CD4-positive, alpha-beta T cell (primary cell): ENCODE results near the gene RNASE13. TPM values are rescaled to one million over a fixed set of nuclear protein-coding genes. Genes with fewer than 3 reads are reported as not detected.

Experiments
- ATAC-seq: fragments of 200-7000 bp; cut with Tn5 transposase; one replicate; pipeline ENCODE4 v1.10.0; 2022; ENCODE audit warnings: mild to moderate bottlenecking; ENCODE audit not compliant: poor library complexity
- CTCF ChIA-PET: fragments of 350-600 bp; sonication (Branson Sonifier 250); formaldehyde crosslinking; loops from one replicate; lab custom pipeline; 2021; ENCODE audit warnings: antibody characterized with exemption, inconsistent platforms; lab: Charles Lee
- POLR2A ChIA-PET: fragments of 350-600 bp; sonication (Branson Sonifier 250); formaldehyde crosslinking; loops from one replicate; lab custom pipeline; 2021; ENCODE audit warnings: antibody characterized with exemption, inconsistent platforms; lab: Charles Lee
- DNase-seq, 14 experiments: peaks; one replicate each; pipeline ENCODE4 v3.0.0-alpha.2; 2013 to 2020; ENCODE audit warnings: mixed read lengths in 2 of 14
- H3K27ac ChIP-seq, 2 donors: one replicate each; pipeline versions ENCODE4 v1.5.1 to v1.7.0; 2013; ENCODE audit warnings: low read length in 2 of 2, low read depth in 1 of 2, mild to moderate bottlenecking in 1 of 2
- H3K27me3 ChIP-seq, 2 experiments: 1 replicate in 1 of 2; 2 replicates in 1 of 2; pipeline versions ENCODE4 v1.6.1 to v1.7.0; 2013; ENCODE audit warnings: low read length in 2 of 2, control low read depth in 1 of 2, mild to moderate bottlenecking in 1 of 2, moderate library complexity in 1 of 2; ENCODE audit not compliant: insufficient read depth in 2 of 2, control insufficient read depth in 1 of 2
- H3K36me3 ChIP-seq: one replicate; pipeline ENCODE4 v1.6.1; 2013; ENCODE audit warnings: low read length, control low read depth; ENCODE audit not compliant: insufficient read depth
- H3K4me1 ChIP-seq: one replicate; pipeline ENCODE4 v1.6.1; 2013; ENCODE audit warnings: low read length, control low read depth; ENCODE audit not compliant: insufficient read depth
- H3K4me3 ChIP-seq: one replicate; pipeline ENCODE4 v1.5.1; 2013; ENCODE audit warnings: mild to moderate bottlenecking, low read length, moderate library complexity
- H3K9me3 ChIP-seq, 2 experiments: 1 replicate in 1 of 2; 2 replicates in 1 of 2; pipeline versions ENCODE4 v1.6.1 to v1.7.0; 2013; ENCODE audit warnings: low read length in 2 of 2, mild to moderate bottlenecking in 2 of 2, control low read depth in 1 of 2, moderate library complexity in 1 of 2; ENCODE audit not compliant: control insufficient read depth in 1 of 2, insufficient read depth in 1 of 2
- H3K27ac Mint-ChIP-seq: one replicate; pipeline ENCODE4 v1.8.0; 2020; ENCODE audit warnings: mixed read lengths
- H3K27me3 Mint-ChIP-seq: one replicate; pipeline ENCODE4 v1.8.0; 2021; ENCODE audit warnings: mixed read lengths
- H3K36me3 Mint-ChIP-seq: one replicate; pipeline ENCODE4 v1.8.0; 2021; ENCODE audit warnings: low read depth, mixed read lengths
- H3K4me1 Mint-ChIP-seq: one replicate; pipeline ENCODE4 v1.8.0; 2021; ENCODE audit warnings: low read depth, mixed read lengths
- H3K4me3 Mint-ChIP-seq: one replicate; pipeline ENCODE4 v1.8.0; 2020; ENCODE audit warnings: mild to moderate bottlenecking, mixed read lengths
- H3K9me3 Mint-ChIP-seq: one replicate; pipeline ENCODE4 v1.8.0; 2020; ENCODE audit warnings: mixed read lengths
- intact Hi-C, 2 experiments: fragments of 100-400 bp; cut with DNase I in 1 of 2; cut with micrococcal nuclease in 1 of 2; formaldehyde crosslinking; loops; one replicate each; pipeline versions ENCODE4 v1.15.1 to v1.9.0; 2023 to 2025; cut with DNase I, micrococcal nuclease
- total RNA-seq, 174 experiments: library from RNA in 2 of 174; stranded (reverse) in 2 of 174; gene quantifications; one replicate each; pipeline ENCODE4 v1.2.3 and lab custom pipeline; 2021 to 2026
- TF ChIP-seq, protein P1 (sequence below): fragments of 200-600 bp; IDR thresholded peaks from one replicate; pipeline ENCODE4 v1.8.0; 2022; ENCODE audit warnings: antibody characterized with exemption, mild to moderate bottlenecking

Gene RNASE13
- total RNA-seq, 2 experiments from 2014 or later = not detected

DNA sequence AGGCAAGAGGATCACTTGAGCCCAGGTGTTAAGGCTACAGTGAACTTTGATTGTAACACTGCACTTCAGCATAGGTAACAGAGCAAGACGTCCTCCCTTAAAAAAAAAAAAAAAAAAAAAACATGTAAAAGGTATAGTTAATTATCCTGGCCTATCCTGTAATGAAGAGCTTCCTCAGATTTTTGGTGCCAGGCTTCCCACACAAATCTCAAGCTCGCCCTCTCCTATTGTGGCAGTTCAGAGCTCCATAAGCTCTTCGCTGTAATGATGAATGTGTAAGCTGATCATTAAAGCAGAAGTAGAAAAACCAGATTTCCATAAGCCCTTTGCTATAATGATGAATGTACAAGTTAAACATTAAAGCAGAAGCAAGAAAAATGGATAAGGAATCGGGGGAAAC, 37.5 kb downstream of the RNASE13 start:
- peaks cover 64% of the 10 kb centered on the region for H3K36me3 Mint-ChIP-seq
- H3K27ac ChIP-seq = no peak overlapping the region

DNA sequence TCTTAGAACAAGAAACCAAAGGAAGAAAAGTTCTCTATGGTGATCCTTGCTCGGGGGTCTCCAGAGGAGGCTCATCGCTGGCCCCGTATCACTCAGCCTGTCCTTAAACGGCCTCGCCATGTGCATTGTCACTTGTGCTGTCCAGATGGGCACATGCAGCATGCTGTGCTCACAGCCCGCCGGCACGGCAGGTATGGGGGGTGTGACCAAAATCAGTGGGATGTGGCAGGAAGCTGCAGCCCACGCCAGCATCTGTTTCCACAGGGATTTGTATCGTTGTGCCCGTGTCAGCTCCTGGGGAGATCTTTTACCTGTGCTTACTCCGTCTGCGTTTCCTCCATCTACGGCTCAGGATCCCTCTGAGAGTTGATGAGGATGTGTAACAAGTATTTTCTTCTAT, 38.1 kb downstream of the RNASE13 start:
- peaks cover 2% of the 10 kb centered on the region for H3K4me1 ChIP-seq
- Mint-ChIP-seq H3K27me3 (no peaks in the 10 kb centered on the region), H3K36me3 (peaks cover 69% of the 10 kb centered on the region), H3K4me1 (peaks cover 41% of the 10 kb centered on the region), H3K9me3 (no peaks in the 10 kb centered on the region), H3K4me3 (no peak overlapping the region), H3K27ac (no peak overlapping the region)
- no peak for DNase-seq
- H3K4me3 ChIP-seq = no peak overlapping the region
- no peaks in the 10 kb centered on the region for H3K27me3 ChIP-seq
- peaks cover 57% of the 10 kb centered on the region for H3K36me3 ChIP-seq
- intact Hi-C loops = no loop called here
- TF ChIP-seq, protein P1, sequence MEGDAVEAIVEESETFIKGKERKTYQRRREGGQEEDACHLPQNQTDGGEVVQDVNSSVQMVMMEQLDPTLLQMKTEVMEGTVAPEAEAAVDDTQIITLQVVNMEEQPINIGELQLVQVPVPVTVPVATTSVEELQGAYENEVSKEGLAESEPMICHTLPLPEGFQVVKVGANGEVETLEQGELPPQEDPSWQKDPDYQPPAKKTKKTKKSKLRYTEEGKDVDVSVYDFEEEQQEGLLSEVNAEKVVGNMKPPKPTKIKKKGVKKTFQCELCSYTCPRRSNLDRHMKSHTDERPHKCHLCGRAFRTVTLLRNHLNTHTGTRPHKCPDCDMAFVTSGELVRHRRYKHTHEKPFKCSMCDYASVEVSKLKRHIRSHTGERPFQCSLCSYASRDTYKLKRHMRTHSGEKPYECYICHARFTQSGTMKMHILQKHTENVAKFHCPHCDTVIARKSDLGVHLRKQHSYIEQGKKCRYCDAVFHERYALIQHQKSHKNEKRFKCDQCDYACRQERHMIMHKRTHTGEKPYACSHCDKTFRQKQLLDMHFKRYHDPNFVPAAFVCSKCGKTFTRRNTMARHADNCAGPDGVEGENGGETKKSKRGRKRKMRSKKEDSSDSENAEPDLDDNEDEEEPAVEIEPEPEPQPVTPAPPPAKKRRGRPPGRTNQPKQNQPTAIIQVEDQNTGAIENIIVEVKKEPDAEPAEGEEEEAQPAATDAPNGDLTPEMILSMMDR = no peak
- H3K9me3 ChIP-seq = no peaks in the 10 kb centered on the region
- no peak overlapping the region for H3K27ac ChIP-seq
- POLR2A ChIA-PET = interaction anchor here (0.9 kb wide), 1 partner anchor 14 kb away, joined by 4 read pairs; no protein-coding TSS in a partner anchor
- ATAC-seq = no peak
- CTCF ChIA-PET = interaction anchor here (1.0 to 2.9 kb wide), 3 partner anchors 9 to 25 kb away, joined by 3 to 12 read pairs (median 9); no protein-coding TSS in a partner anchor

More for the DNA sequence above, 37.5 kb downstream of the RNASE13 start:
- TF ChIP-seq, protein P1 = no peak
- ATAC-seq = no peak
- no peaks in the 10 kb centered on the region for H3K27me3 Mint-ChIP-seq
- peaks cover 36% of the 10 kb centered on the region for H3K4me1 Mint-ChIP-seq
- intact Hi-C loops = no loop called here
- CTCF ChIA-PET = interaction anchor here (0.9 to 2.7 kb wide), 3 partner anchors 9 to 26 kb away, joined by 3 to 12 read pairs (median 4); no protein-coding TSS in a partner anchor
- Histone ChIP-seq H3K9me3 (no peaks in the 10 kb centered on the region), H3K27me3 (no peaks in the 10 kb centered on the region), H3K4me1 (no peaks in the 10 kb centered on the region), H3K4me3 (no peak overlapping the region), H3K36me3 (peaks cover 53% of the 10 kb centered on the region)
- no peaks in the 10 kb centered on the region for H3K9me3 Mint-ChIP-seq
- H3K4me3 Mint-ChIP-seq = no peak overlapping the region
- POLR2A ChIA-PET = interaction anchor here (0.6 to 0.9 kb wide), 3 partner anchors 13 to 74 kb away, joined by 3 to 4 read pairs (median 3); no protein-coding TSS in a partner anchor
- no peak for DNase-seq
- peak overlapping the region; percentile 8 for H3K27ac Mint-ChIP-seq

- H3K4me1 Mint-ChIP-seq = peaks cover 38% of the 10 kb centered on the region
- intact Hi-C loops = loop anchor here in 1 of 2 experiments (2.0 kb wide), 1 partner anchor 113 kb away; no protein-coding TSS in a partner anchor
- TF ChIP-seq, protein P1 = no peak
- no peaks in the 10 kb centered on the region for H3K27me3 Mint-ChIP-seq
- ATAC-seq (peak; percentile 92), DNase-seq (peak; percentile 72 to 95 (median 80))
- H3K9me3 Mint-ChIP-seq = no peaks in the 10 kb centered on the region
- ChIA-PET POLR2A (no interaction called here), CTCF (interaction anchor here (0.8 to 2.2 kb wide), 2 partner anchors 19 to 115 kb away, joined by 3 to 16 read pairs; no protein-coding TSS in a partner anchor)
- no peaks in the 10 kb centered on the region for H3K27me3 ChIP-seq
- peak within 1 kb of the TSS; percentile 92 for H3K27ac Mint-ChIP-seq
- H3K9me3 ChIP-seq = no peaks in the 10 kb centered on the region
- H3K36me3 ChIP-seq = peaks cover 33% of the 10 kb centered on the region
- H3K4me3 Mint-ChIP-seq = peak within 1 kb of the TSS; percentile 90
- H3K4me3 ChIP-seq = peak within 1 kb of the TSS; percentile 95
- peaks cover 51% of the 10 kb centered on the region for H3K36me3 Mint-ChIP-seq
- H3K4me1 ChIP-seq = peaks cover 24% of the 10 kb centered on the region
- peak within 1 kb of the TSS; percentile 59 to 73 for H3K27ac ChIP-seq
Observed at GRCh38 chr14:20989787-20990600, 44.6 kb downstream of the RNASE13 start, which contains the start of gene METTL17. Gene METTL17, plus strand, starts transcription at chr14:20989980. Its CDS starts 23 bp downstream, at chr14:20990003.
